ENCODE data around the gene NPEPL1. TPM values are rescaled to one million over a fixed set of nuclear protein-coding genes. Genes with fewer than 3 reads are reported as not detected.
A peak's percentile ranks its signal among the peaks of the same experiment; 100 is the strongest.

The NPEPL1 gene
- total and polyA plus RNA-seq, 7 experiments from 2014 or later = 6.2 to 76.2 (median 49.5) TPM

- H3K4me1 ChIP-seq (ENCODE audit: control insufficient read depth in 2 of 2, insufficient read depth in 2 of 2, low read length in 2 of 2) = no peaks in the 10 kb centered on the region
- no peak overlapping the region for H3K27ac ChIP-seq (ENCODE audit: low read depth, low read length)
- H3K4me3 ChIP-seq (ENCODE audit: low read length) = no peak overlapping the region
- ChIA-PET CTCF (no interaction called here), POLR2A (interaction anchor here (0.6 kb wide), 1 partner anchor 546 kb away, joined by 3 read pairs; no protein-coding TSS in a partner anchor)
- DNase-seq = peak in 1 of 9 donors; percentile 16
- Mint-ChIP-seq H3K27me3 (no peaks in the 10 kb centered on the region), H3K9me3 (peaks cover 0 to 1% (median 0%) of the 10 kb centered on the region in 11 donors), H3K27ac (no peak overlapping the region), H3K4me1 (peaks cover 0 to 4% (median 0%) of the 10 kb centered on the region in 7 donors), H3K36me3 (peaks cover 0 to 8% (median 4%) of the 10 kb centered on the region in 5 donors), H3K4me3 (no peak overlapping the region)
- H3K36me3 ChIP-seq (ENCODE audit: control insufficient read depth in 2 of 3, insufficient read depth in 3 of 3, low read length in 3 of 3) = peaks cover 0 to 10% (median 0%) of the 10 kb centered on the region in 3 experiments
- H3K27me3 ChIP-seq (ENCODE audit: control insufficient read depth in 2 of 2, insufficient read depth in 2 of 2, low read length in 2 of 2) = no peaks in the 10 kb centered on the region
- intact Hi-C loops (cut with micrococcal nuclease) = no loop called here
- no peaks in the 10 kb centered on the region for H3K9me3 ChIP-seq (ENCODE audit: control insufficient read depth in 2 of 3, low read length in 3 of 3)
- no peak for ATAC-seq
Observed at GRCh38 chr20:58712151-58712791, 19.7 kb downstream of the NPEPL1 start.

- H3K9me3 Mint-ChIP-seq = peaks cover 0 to 1% (median 0%) of the 10 kb centered on the region in 11 donors
- H3K4me1 Mint-ChIP-seq = peaks cover 0 to 4% (median 0%) of the 10 kb centered on the region in 7 donors
- no peak overlapping the region for H3K27ac ChIP-seq (ENCODE audit: low read depth, low read length)
- no peak for ATAC-seq
- POLR2A ChIA-PET = no interaction called here
- no peaks in the 10 kb centered on the region for H3K27me3 ChIP-seq (ENCODE audit: control insufficient read depth in 2 of 2, insufficient read depth in 2 of 2, low read length in 2 of 2)
- peak in 1 of 9 donors; percentile 17 for DNase-seq
- no peaks in the 10 kb centered on the region for H3K27me3 Mint-ChIP-seq
- no peak overlapping the region for H3K4me3 ChIP-seq (ENCODE audit: low read length)
- peaks cover 0 to 8% (median 4%) of the 10 kb centered on the region in 5 donors for H3K36me3 Mint-ChIP-seq
- no peaks in the 10 kb centered on the region for H3K9me3 ChIP-seq (ENCODE audit: control insufficient read depth in 2 of 3, low read length in 3 of 3)
- H3K4me1 ChIP-seq (ENCODE audit: control insufficient read depth in 2 of 2, insufficient read depth in 2 of 2, low read length in 2 of 2) = no peaks in the 10 kb centered on the region
- intact Hi-C loops (cut with micrococcal nuclease) = no loop called here
- peaks cover 0 to 10% (median 0%) of the 10 kb centered on the region in 3 experiments for H3K36me3 ChIP-seq (ENCODE audit: control insufficient read depth in 2 of 3, insufficient read depth in 3 of 3, low read length in 3 of 3)
- CTCF ChIA-PET = no interaction called here
- H3K27ac Mint-ChIP-seq = no peak overlapping the region
- no peak overlapping the region for H3K4me3 Mint-ChIP-seq
Observed at GRCh38 chr20:58712806-58713731, 20.5 kb downstream of the NPEPL1 start.

DNA sequence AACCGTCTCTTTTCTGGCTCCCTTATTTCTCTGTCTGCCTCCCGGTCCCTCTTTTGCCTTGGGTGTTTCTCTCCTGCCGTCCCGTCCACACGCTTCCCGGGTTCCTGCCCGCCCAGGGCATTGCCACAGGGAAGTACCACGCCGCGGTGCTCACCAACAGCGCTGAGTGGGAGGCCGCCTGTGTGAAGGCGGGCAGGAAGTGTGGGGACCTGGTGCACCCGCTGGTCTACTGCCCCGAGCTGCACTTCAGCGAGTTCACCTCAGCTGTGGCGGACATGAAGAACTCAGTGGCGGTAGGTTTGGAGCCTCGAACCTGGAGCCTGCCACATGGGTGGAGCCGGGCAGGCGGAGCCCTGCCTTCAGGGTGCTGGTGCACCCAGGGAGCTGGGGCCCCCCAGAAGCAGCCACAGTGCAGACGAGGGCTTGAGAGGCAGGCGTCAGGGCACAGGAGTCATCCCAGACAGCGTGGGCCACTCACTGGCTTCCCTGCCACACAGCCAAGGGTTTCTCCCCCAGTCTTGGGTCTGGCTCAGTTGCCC is 21.3 kb downstream of the NPEPL1 start:
- Histone ChIP-seq H3K9me3 (ENCODE audit: control insufficient read depth in 2 of 3, low read length in 3 of 3) (no peaks in the 10 kb centered on the region), H3K4me1 (ENCODE audit: control insufficient read depth in 2 of 2, insufficient read depth in 2 of 2, low read length in 2 of 2) (no peaks in the 10 kb centered on the region), H3K27ac (ENCODE audit: low read depth, low read length) (no peak overlapping the region), H3K27me3 (ENCODE audit: control insufficient read depth in 2 of 2, insufficient read depth in 2 of 2, low read length in 2 of 2) (no peaks in the 10 kb centered on the region), H3K36me3 (ENCODE audit: control insufficient read depth in 2 of 3, insufficient read depth in 3 of 3, low read length in 3 of 3) (peaks cover 0 to 10% (median 0%) of the 10 kb centered on the region in 3 experiments), H3K4me3 (ENCODE audit: low read length) (no peak overlapping the region)
- DNase-seq (peak in 1 of 9 donors; percentile 17), ATAC-seq (no peak)
- H3K4me3 Mint-ChIP-seq = no peak overlapping the region
- peak overlapping the region in 1 of 9 donors; percentile 68 for H3K27ac Mint-ChIP-seq
- H3K9me3 Mint-ChIP-seq = peaks cover 0 to 4% (median 0%) of the 10 kb centered on the region in 11 donors
- POLR2A ChIA-PET = no interaction called here
- CTCF ChIA-PET = no interaction called here
- H3K36me3 Mint-ChIP-seq = peaks cover 0 to 8% (median 4%) of the 10 kb centered on the region in 5 donors
- intact Hi-C loops (cut with micrococcal nuclease) = no loop called here
- no peaks in the 10 kb centered on the region for H3K27me3 Mint-ChIP-seq
- H3K4me1 Mint-ChIP-seq = peaks cover 0 to 4% (median 0%) of the 10 kb centered on the region in 7 donors

DNA sequence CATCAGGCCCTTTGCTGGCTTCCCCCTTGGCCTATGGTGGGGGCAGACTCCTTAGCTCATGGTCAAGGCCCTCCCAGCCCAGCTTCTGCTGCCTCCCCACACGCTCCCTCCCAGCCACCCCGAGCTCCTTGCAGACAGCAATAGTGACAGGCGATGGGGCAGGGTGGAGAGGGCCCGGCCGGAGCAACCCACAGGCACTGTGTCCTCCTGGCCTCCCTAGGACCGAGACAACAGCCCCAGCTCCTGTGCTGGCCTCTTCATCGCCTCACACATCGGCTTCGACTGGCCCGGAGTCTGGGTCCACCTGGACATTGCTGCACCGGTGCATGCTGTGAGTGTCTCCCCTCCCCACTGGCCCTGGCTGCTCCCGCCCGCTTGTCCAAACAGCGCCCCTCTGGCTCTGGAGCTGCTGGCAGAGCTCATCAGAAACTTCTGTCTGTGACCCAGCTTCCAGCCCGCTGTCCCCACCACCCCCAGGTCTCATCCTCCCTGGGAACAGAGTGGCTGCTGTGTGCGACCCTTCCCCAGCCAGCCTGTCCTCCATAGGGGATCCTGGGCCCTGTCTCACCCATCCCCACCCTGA is 21.8 kb downstream of the NPEPL1 start:
- Mint-ChIP-seq H3K4me3 (no peak overlapping the region), H3K36me3 (peaks cover 0 to 3% (median 0%) of the 10 kb centered on the region in 5 donors), H3K27me3 (no peaks in the 10 kb centered on the region), H3K9me3 (peaks cover 0 to 5% (median 0%) of the 10 kb centered on the region in 11 donors), H3K27ac (no peak overlapping the region), H3K4me1 (no peaks in the 10 kb centered on the region)
- Histone ChIP-seq H3K4me1 (ENCODE audit: control insufficient read depth in 2 of 2, insufficient read depth in 2 of 2, low read length in 2 of 2) (no peaks in the 10 kb centered on the region), H3K9me3 (ENCODE audit: control insufficient read depth in 2 of 3, low read length in 3 of 3) (no peaks in the 10 kb centered on the region), H3K36me3 (ENCODE audit: control insufficient read depth in 2 of 3, insufficient read depth in 3 of 3, low read length in 3 of 3) (peaks cover 0 to 5% (median 0%) of the 10 kb centered on the region in 3 experiments), H3K27me3 (ENCODE audit: control insufficient read depth in 2 of 2, insufficient read depth in 2 of 2, low read length in 2 of 2) (no peaks in the 10 kb centered on the region), H3K27ac (ENCODE audit: low read depth, low read length) (no peak overlapping the region), H3K4me3 (ENCODE audit: low read length) (no peak overlapping the region)
- no peak for ATAC-seq
- peak in 1 of 9 donors; percentile 14 for DNase-seq
- intact Hi-C loops (cut with micrococcal nuclease) = no loop called here
- CTCF ChIA-PET = no interaction called here
- POLR2A ChIA-PET = interaction anchor here (0.7 kb wide), 1 partner anchor 15 kb away, joined by 3 read pairs; no protein-coding TSS in a partner anchor

DNA sequence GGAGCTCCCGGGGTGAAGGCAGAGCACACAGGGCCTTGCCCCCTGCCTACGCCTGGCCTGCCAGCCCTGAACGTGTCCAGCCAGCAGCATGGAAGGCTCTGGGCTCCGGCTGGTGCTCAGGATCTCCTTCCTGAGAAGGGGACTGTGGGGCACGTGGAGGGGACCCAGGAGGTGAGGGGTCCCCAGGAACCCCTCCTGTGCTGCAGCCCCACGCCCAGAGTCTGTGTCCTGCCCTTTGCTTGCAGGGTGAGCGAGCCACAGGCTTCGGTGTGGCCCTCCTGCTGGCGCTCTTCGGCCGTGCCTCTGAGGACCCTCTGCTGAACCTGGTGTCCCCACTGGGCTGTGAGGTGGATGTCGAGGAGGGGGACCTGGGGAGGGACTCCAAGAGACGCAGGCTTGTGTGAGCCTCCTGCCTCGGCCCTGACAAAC is 22.3 kb downstream of the NPEPL1 start:
- intact Hi-C loops (cut with micrococcal nuclease) = no loop called here
- CTCF ChIA-PET = no interaction called here
- H3K27ac ChIP-seq (ENCODE audit: low read depth, low read length) = no peak overlapping the region
- DNase-seq (peak in 2 of 9 donors; percentile 3 to 15), ATAC-seq (no peak)
- no peaks in the 10 kb centered on the region for H3K27me3 ChIP-seq (ENCODE audit: control insufficient read depth in 2 of 2, insufficient read depth in 2 of 2, low read length in 2 of 2)
- no peaks in the 10 kb centered on the region for H3K9me3 ChIP-seq (ENCODE audit: control insufficient read depth in 2 of 3, low read length in 3 of 3)
- H3K4me3 Mint-ChIP-seq = no peak overlapping the region
- no peaks in the 10 kb centered on the region for H3K27me3 Mint-ChIP-seq
- H3K36me3 Mint-ChIP-seq = peaks cover 0 to 3% (median 0%) of the 10 kb centered on the region in 5 donors
- H3K4me1 ChIP-seq (ENCODE audit: control insufficient read depth in 2 of 2, insufficient read depth in 2 of 2, low read length in 2 of 2) = no peaks in the 10 kb centered on the region
- no peak overlapping the region for H3K4me3 ChIP-seq (ENCODE audit: low read length)
- peaks cover 0 to 5% (median 0%) of the 10 kb centered on the region in 3 experiments for H3K36me3 ChIP-seq (ENCODE audit: control insufficient read depth in 2 of 3, insufficient read depth in 3 of 3, low read length in 3 of 3)
- POLR2A ChIA-PET = interaction anchor here (0.7 kb wide), 1 partner anchor 16 kb away, joined by 3 read pairs; no protein-coding TSS in a partner anchor
- H3K27ac Mint-ChIP-seq = no peak overlapping the region
- H3K4me1 Mint-ChIP-seq = no peaks in the 10 kb centered on the region
- H3K9me3 Mint-ChIP-seq = peaks cover 0 to 5% (median 0%) of the 10 kb centered on the region in 11 donors

GRCh38 chr20:58715391-58715800 is 22.8 kb downstream of the NPEPL1 start:
- ChIA-PET CTCF (no interaction called here), POLR2A (interaction anchor here (0.7 kb wide), 1 partner anchor 16 kb away, joined by 3 read pairs; no protein-coding TSS in a partner anchor)
- no peaks in the 10 kb centered on the region for H3K4me1 Mint-ChIP-seq
- DNase-seq = peak in 1 of 9 donors; percentile 16
- peaks cover 0 to 5% (median 0%) of the 10 kb centered on the region in 11 donors for H3K9me3 Mint-ChIP-seq
- H3K4me1 ChIP-seq (ENCODE audit: control insufficient read depth in 2 of 2, insufficient read depth in 2 of 2, low read length in 2 of 2) = no peaks in the 10 kb centered on the region
- H3K36me3 Mint-ChIP-seq = peaks cover 0 to 3% (median 0%) of the 10 kb centered on the region in 5 donors
- no peak for ATAC-seq
- peaks cover 0 to under 1% (median 0%) of the 10 kb centered on the region in 5 donors for H3K27me3 Mint-ChIP-seq
- no peak overlapping the region for H3K4me3 Mint-ChIP-seq
- no peaks in the 10 kb centered on the region for H3K27me3 ChIP-seq (ENCODE audit: control insufficient read depth in 2 of 2, insufficient read depth in 2 of 2, low read length in 2 of 2)
- H3K36me3 ChIP-seq (ENCODE audit: control insufficient read depth in 2 of 3, insufficient read depth in 3 of 3, low read length in 3 of 3) = peaks cover 0 to 5% (median 0%) of the 10 kb centered on the region in 3 experiments
- no peak overlapping the region for H3K4me3 ChIP-seq (ENCODE audit: low read length)
- H3K9me3 ChIP-seq (ENCODE audit: control insufficient read depth in 2 of 3, low read length in 3 of 3) = no peaks in the 10 kb centered on the region
- intact Hi-C loops (cut with micrococcal nuclease) = no loop called here
- no peak overlapping the region for H3K27ac ChIP-seq (ENCODE audit: low read depth, low read length)
- H3K27ac Mint-ChIP-seq = no peak overlapping the region

All from naive thymus-derived CD4-positive, alpha-beta T cell (primary cell).